Endothelial cell of umbilical vein (primary cell): Measurements from ENCODE around the gene CACNB1. TPM values are rescaled to one million over a fixed set of nuclear protein-coding genes. Genes with fewer than 3 reads are reported as not detected.

Experiments
- BruUV-seq: library from RNA; stranded (reverse); fragments of 400-500 nt; replicated peaks from 2 replicates; lab custom pipeline; 2021; lab: Mats Ljungman, UMichigan
- CTCF ChIA-PET: fragments of 300-600, 350-600 bp; sonication (Branson Sonifier 250); formaldehyde crosslinking; loops from one replicate; lab custom pipeline; 2021; ENCODE audit warnings: antibody characterized with exemption, inconsistent platforms; lab: Charles Lee
- POLR2A ChIA-PET: fragments of 300-600, 350-600 bp; sonication (Branson Sonifier 250); formaldehyde crosslinking; loops from one replicate; lab custom pipeline; 2021; ENCODE audit warnings: antibody characterized with exemption, inconsistent platforms; lab: Charles Lee
- DNase-seq: peaks from one replicate; pipeline ENCODE4 v3.0.0-alpha.2; 2011; ENCODE audit warnings: low read depth, low spot score
- FAIRE-seq: peaks from 2 replicates; lab custom pipeline; 2011; peaks lifted over from hg19 to GRCh38; lab: Jason Lieb, UNC
- H2AFZ ChIP-seq: 2 replicates; pipeline ENCODE4 v1.6.0; 2012; ENCODE audit warnings: low read depth, low read length, control low read depth, inconsistent platforms
- H3K27ac ChIP-seq: 2 replicates; pipeline ENCODE4 v1.5.1; 2011; ENCODE audit warnings: low read depth, mild to moderate bottlenecking, control low read depth, low read length, moderate library complexity; ENCODE audit not compliant: insufficient read depth
- H3K27me3 ChIP-seq, 2 experiments: 2 replicates each; pipeline versions ENCODE4 v1.6.0 to v1.6.1; 2011; ENCODE audit warnings: low read length in 2 of 2, mixed read lengths in 1 of 2; ENCODE audit not compliant: control insufficient read depth in 2 of 2, insufficient read depth in 2 of 2
- H3K36me3 ChIP-seq, 2 experiments: 2 replicates in 1 of 2; 3 replicates in 1 of 2; pipeline ENCODE4 v1.5.1; 2011; ENCODE audit warnings: low read length in 2 of 2, mild to moderate bottlenecking in 1 of 2, moderate library complexity in 1 of 2; ENCODE audit not compliant: control insufficient read depth in 2 of 2, insufficient read depth in 2 of 2; ENCODE audit errors: extremely low read depth in 1 of 2
- H3K4me1 ChIP-seq: 3 replicates; pipeline ENCODE4 v1.5.1; 2011; ENCODE audit warnings: mild to moderate bottlenecking, low read length; ENCODE audit not compliant: control insufficient read depth, insufficient read depth; ENCODE audit errors: extremely low read depth
- H3K4me2 ChIP-seq: 2 replicates; pipeline ENCODE4 v1.6.1; 2011; ENCODE audit warnings: low read length, control low read depth, mixed read lengths; ENCODE audit not compliant: insufficient read depth
- H3K4me3 ChIP-seq, 3 experiments: fragments of 200-600 bp in 1 of 3; sonication (generic), shearing (Covaris generic) in 1 of 3; replicated peaks in 1 of 3; 2 replicates each; pipeline ENCODE4 v1.5.1; 2011 to 2016; ENCODE audit warnings: control low read depth in 3 of 3, low read length in 3 of 3, mild to moderate bottlenecking in 2 of 3, inconsistent platforms in 1 of 3, low read depth in 1 of 3, moderate library complexity in 1 of 3; ENCODE audit not compliant: insufficient read depth in 1 of 3
- H3K79me2 ChIP-seq: 2 replicates; pipeline ENCODE4 v1.6.0; 2012; ENCODE audit warnings: low read length, inconsistent platforms; ENCODE audit not compliant: control insufficient read depth, insufficient read depth
- H3K9ac ChIP-seq: replicated peaks from 2 replicates; pipeline ENCODE3; 2011; ENCODE audit warnings: low read length, control low read depth; ENCODE audit not compliant: insufficient read depth; ENCODE audit errors: extremely low read depth
- H3K9me1 ChIP-seq: replicated peaks from 3 replicates; pipeline ENCODE4 v1.6.0; 2011; ENCODE audit warnings: mild to moderate bottlenecking, low read length; ENCODE audit not compliant: control insufficient read depth, insufficient read depth; ENCODE audit errors: extremely low read depth
- H3K9me3 ChIP-seq: replicated peaks from 2 replicates; pipeline ENCODE4 v1.5.1; 2012; ENCODE audit warnings: low read length, inconsistent platforms; ENCODE audit not compliant: control insufficient read depth, insufficient read depth
- H4K20me1 ChIP-seq: replicated peaks from 2 replicates; pipeline ENCODE3; 2011; ENCODE audit warnings: mild to moderate bottlenecking, low read length; ENCODE audit not compliant: control insufficient read depth, insufficient read depth; ENCODE audit errors: extremely low read depth
- EZH2 ChIP-seq: IDR thresholded peaks from 2 replicates; pipeline ENCODE4 v1.6.1; 2012; ENCODE audit warnings: borderline replicate concordance, low read depth, mild to moderate bottlenecking, moderate library complexity, low read length, inconsistent platforms; ENCODE audit not compliant: severe bottlenecking
- FOS ChIP-seq: IDR thresholded peaks from 2 replicates; pipeline ENCODE4 v1.6.1; 2011; ENCODE audit warnings: mild to moderate bottlenecking, low read length, moderate library complexity, borderline replicate concordance; ENCODE audit not compliant: insufficient read depth
- GATA2 ChIP-seq: IDR thresholded peaks from 2 replicates; pipeline ENCODE4 v1.7.0; 2011; ENCODE audit warnings: low read depth, mild to moderate bottlenecking, moderate library complexity, mixed read lengths, low read length; ENCODE audit not compliant: insufficient read length, insufficient read depth
- JUN ChIP-seq: IDR thresholded peaks from 2 replicates; pipeline ENCODE4 v1.6.1; 2011; ENCODE audit warnings: borderline replicate concordance, low read depth; ENCODE audit not compliant: insufficient read length, insufficient read depth
- MYC ChIP-seq: IDR thresholded peaks from one replicate; pipeline ENCODE4 v1.6.1; 2011; ENCODE audit warnings: mild to moderate bottlenecking, low read depth, low read length
- POLR2A ChIP-seq: IDR thresholded peaks from 2 replicates; pipeline ENCODE4 v1.6.1; 2012; ENCODE audit warnings: low read depth, mild to moderate bottlenecking, control low read depth, low read length
- POLR2AphosphoS5 ChIP-seq: IDR thresholded peaks from 2 replicates; pipeline ENCODE4 v1.6.1; 2012; ENCODE audit warnings: low read depth, mild to moderate bottlenecking, control low read depth, low read length, moderate library complexity; ENCODE audit not compliant: insufficient read depth
- dilution Hi-C: fragments of 300-500 bp; cut with MboI; formaldehyde crosslinking; loops from one replicate; pipeline ENCODE4 v1.15.0; 2019; ENCODE audit warnings: low sequenced_read_pairs; ENCODE audit not compliant: extremely low pct_ligation_motif_present
- intact Hi-C: fragments of 100-400 bp; cut with micrococcal nuclease; formaldehyde crosslinking; loops from one replicate; pipeline ENCODE4 v1.10.0; 2022
- polyA plus RNA-seq, 4 experiments: library from polyadenylated mRNA; depleted of rRNA in 3 of 4; stranded (reverse) in 3 of 4; unstranded in 1 of 4; fragments of >200 nt; gene quantifications; 2 replicates each; pipeline versions ENCODE4 v1.2.1 to v1.2.3, GENCODE V29; 2011 to 2012; ENCODE audit warnings: missing spikeins in 1 of 4
- total RNA-seq: library from RNA; stranded (reverse); gene quantifications from 2 replicates; pipeline ENCODE4 v1.2.3, GENCODE V29; 2021
- TF ChIP-seq, protein P1 (sequence below): IDR thresholded peaks from 2 replicates; pipeline ENCODE4 v1.6.1; 2011; ENCODE audit not compliant: insufficient read depth, insufficient read length
- TF ChIP-seq, protein P2 (sequence below), 2 donors: IDR thresholded peaks; 1 replicate in 1 of 2; 2 replicates in 1 of 2; pipeline ENCODE4 v1.5.1; 2011; ENCODE audit warnings: low read length in 2 of 2, mild to moderate bottlenecking in 2 of 2, moderate library complexity in 2 of 2, control low read depth in 1 of 2, inconsistent platforms in 1 of 2, low read depth in 1 of 2; ENCODE audit not compliant: insufficient read depth in 1 of 2; ENCODE audit errors: extremely low read depth in 1 of 2

Gene CACNB1
- total and polyA plus RNA-seq, 2 donors (not counting 3 experiments of a cell fraction or from before 2014, with no cell fraction given), result 4.7 to 12.3 TPM

DNA sequence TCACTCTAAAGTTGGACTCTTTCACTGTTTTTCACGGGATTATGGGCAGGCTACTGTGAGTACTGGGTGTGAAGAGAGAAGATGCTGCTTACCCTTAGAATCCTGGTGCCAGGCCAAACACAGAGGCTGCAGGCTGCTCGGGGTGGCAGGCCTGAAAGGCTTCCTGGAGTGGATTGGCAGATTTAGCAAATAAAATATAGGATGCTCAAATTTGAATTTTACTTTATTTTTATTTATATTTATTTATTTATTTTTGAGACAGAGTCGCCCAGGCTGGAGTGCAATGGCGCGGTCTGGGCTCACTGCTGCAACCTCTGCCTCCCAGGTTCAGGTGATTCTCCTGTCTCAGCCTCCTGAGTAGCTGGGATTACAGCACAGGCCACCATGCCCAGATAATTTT, 43.2 kb upstream of the CACNB1 start:
- H3K9ac ChIP-seq, result no peak overlapping the region
- no peaks in the 10 kb centered on the region for H3K36me3 ChIP-seq
- intact Hi-C loops (no loop called here), dilution Hi-C loops (no loop called here)
- H3K27me3 ChIP-seq, result peaks cover 0 to 3% of the 10 kb centered on the region in 2 experiments
- H3K27ac ChIP-seq, result no peak overlapping the region
- peaks cover 3% of the 10 kb centered on the region for H3K4me1 ChIP-seq
- no peaks in the 10 kb centered on the region for H3K9me3 ChIP-seq
- no peak for TF ChIP-seq MYC
- TF ChIP-seq POLR2A, result no peak
- no peak for TF ChIP-seq EZH2
- TF ChIP-seq, protein P1, sequence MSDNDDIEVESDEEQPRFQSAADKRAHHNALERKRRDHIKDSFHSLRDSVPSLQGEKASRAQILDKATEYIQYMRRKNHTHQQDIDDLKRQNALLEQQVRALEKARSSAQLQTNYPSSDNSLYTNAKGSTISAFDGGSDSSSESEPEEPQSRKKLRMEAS, result no peak
- TF ChIP-seq JUN, result no peak
- TF ChIP-seq, protein P2, sequence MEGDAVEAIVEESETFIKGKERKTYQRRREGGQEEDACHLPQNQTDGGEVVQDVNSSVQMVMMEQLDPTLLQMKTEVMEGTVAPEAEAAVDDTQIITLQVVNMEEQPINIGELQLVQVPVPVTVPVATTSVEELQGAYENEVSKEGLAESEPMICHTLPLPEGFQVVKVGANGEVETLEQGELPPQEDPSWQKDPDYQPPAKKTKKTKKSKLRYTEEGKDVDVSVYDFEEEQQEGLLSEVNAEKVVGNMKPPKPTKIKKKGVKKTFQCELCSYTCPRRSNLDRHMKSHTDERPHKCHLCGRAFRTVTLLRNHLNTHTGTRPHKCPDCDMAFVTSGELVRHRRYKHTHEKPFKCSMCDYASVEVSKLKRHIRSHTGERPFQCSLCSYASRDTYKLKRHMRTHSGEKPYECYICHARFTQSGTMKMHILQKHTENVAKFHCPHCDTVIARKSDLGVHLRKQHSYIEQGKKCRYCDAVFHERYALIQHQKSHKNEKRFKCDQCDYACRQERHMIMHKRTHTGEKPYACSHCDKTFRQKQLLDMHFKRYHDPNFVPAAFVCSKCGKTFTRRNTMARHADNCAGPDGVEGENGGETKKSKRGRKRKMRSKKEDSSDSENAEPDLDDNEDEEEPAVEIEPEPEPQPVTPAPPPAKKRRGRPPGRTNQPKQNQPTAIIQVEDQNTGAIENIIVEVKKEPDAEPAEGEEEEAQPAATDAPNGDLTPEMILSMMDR (IDR thresholded peaks at IDR 0.05; ENCODE audit: extremely low read depth in 1 of 2, insufficient read depth in 1 of 2, low read depth in 1 of 2, low read length in 2 of 2), result no peak
- TF ChIP-seq FOS, result no peak
- TF ChIP-seq GATA2, result no peak
- no peak for TF ChIP-seq POLR2AphosphoS5
- H2AFZ ChIP-seq, result no peak overlapping the region
- H3K9me1 ChIP-seq, result no peaks in the 10 kb centered on the region
- no TSS peak for BruUV-seq
- no peak overlapping the region for H3K4me3 ChIP-seq
- POLR2A ChIA-PET, result interaction anchor here (0.7 kb wide), 1 partner anchor 161 kb away, joined by 5 read pairs; no protein-coding TSS in a partner anchor
- no peak overlapping the region for H3K4me2 ChIP-seq
- H4K20me1 ChIP-seq, result no peaks in the 10 kb centered on the region
- no peak for DNase-seq
- no peak for FAIRE-seq
- CTCF ChIA-PET, result interaction anchor here (1.3 to 12.5 kb wide), 3 partner anchors 10 to 76 kb away, joined by 4 to 420 read pairs (median 5); no protein-coding TSS in a partner anchor
- H3K79me2 ChIP-seq, result no peaks in the 10 kb centered on the region
